AG09309 (cell line): ENCODE results near the gene MAD1L1.
A peak's percentile ranks its signal among the peaks of the same experiment; 100 is the strongest.

ENCODE experiments used
- DNase-seq: peaks from one replicate; pipeline ENCODE4 v3.0.0-alpha.2; 2010; ENCODE audit warnings: low read depth
- H3K4me3 ChIP-seq: 2 replicates; pipeline ENCODE4 v1.5.1; 2011; ENCODE audit warnings: mild to moderate bottlenecking, low read depth, low read length, moderate library complexity; ENCODE audit not compliant: control insufficient read depth
- TF ChIP-seq, protein P1 (sequence below): IDR thresholded peaks from 2 replicates; pipeline ENCODE4 v1.5.1; 2011; ENCODE audit warnings: mild to moderate bottlenecking, low read depth, low read length, inconsistent platforms; ENCODE audit not compliant: insufficient read depth, control insufficient read depth; ENCODE audit errors: missing control alignments

Gene MAD1L1

DNA sequence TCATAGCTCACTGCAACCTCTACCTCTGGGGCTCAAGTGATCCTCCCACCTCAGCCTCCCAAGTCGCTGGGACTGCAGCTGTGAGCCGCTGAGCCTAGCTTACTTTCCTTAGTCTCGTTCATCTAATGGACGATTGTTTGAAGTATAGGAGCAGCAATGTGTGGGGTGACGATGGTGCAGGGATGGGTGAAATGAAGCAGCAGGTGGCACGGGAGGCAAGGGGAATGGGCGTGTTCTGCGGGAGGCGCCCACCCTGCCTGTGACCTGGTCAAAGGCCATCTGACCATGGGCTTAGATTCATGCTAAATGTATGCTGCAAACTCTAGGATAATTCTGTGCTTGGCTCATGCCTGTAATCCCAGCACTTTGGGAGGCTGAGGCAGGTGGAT, 210.7 kb downstream of the MAD1L1 start:
- H3K4me3 ChIP-seq: no peak overlapping the region
- TF ChIP-seq, protein P1, sequence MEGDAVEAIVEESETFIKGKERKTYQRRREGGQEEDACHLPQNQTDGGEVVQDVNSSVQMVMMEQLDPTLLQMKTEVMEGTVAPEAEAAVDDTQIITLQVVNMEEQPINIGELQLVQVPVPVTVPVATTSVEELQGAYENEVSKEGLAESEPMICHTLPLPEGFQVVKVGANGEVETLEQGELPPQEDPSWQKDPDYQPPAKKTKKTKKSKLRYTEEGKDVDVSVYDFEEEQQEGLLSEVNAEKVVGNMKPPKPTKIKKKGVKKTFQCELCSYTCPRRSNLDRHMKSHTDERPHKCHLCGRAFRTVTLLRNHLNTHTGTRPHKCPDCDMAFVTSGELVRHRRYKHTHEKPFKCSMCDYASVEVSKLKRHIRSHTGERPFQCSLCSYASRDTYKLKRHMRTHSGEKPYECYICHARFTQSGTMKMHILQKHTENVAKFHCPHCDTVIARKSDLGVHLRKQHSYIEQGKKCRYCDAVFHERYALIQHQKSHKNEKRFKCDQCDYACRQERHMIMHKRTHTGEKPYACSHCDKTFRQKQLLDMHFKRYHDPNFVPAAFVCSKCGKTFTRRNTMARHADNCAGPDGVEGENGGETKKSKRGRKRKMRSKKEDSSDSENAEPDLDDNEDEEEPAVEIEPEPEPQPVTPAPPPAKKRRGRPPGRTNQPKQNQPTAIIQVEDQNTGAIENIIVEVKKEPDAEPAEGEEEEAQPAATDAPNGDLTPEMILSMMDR: no peak
- no peak for DNase-seq

DNA sequence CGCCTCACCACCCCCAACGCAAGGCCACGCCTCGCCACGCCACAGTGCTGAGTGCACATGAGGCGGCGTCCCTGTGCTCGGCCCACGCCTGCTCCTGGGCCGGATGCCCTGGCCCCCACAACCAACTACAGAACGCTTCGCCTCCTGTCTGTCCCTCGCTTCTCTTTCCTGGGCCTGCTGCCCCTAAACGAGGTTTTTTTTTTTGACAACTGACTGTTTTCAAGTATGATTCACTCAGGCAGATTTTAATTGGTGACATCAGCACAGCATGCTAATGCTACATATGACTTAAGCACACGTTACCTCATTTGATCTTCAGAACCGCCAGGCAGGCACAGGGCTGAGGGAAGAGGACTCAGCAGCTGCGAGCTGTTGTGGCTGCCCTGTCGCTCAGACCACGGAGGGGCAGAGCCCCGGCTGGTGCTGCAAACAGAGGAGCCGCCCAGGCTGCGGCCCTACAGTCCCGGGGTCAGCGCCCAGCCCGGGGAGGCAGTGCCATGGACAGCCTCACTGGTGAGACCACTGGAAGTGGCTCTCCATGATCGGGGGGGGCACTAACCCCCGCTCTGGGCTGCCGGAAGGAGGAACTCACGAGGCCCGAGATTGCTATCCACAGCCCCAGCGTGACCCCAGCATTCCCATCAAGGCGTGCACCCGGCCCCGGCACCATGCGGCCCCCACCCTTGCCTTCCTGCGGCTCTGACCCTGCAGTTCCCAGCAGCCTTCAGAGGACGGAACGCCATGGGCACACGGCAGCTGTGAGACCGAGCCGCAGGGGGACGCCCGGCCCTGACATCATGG, 212.8 kb downstream of the MAD1L1 start:
- TF ChIP-seq, protein P1: no peak
- H3K4me3 ChIP-seq: no peak overlapping the region
- peak; percentile 84 for DNase-seq

DNA sequence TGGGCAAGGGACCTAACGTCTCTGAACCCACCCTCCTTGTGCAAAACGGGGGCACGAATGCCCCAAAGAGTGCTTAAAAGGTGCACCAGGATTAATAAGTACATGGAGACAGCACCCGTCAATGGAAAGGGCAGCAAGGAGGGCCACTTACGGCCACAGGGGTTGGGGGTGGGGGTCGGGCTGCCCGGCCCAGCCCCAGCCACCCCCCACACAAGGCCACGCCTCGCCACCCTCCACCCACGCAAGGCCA, 213.4 kb downstream of the MAD1L1 start:
- no peak for DNase-seq
- H3K4me3 ChIP-seq: no peak overlapping the region
- TF ChIP-seq, protein P1: no peak

DNA sequence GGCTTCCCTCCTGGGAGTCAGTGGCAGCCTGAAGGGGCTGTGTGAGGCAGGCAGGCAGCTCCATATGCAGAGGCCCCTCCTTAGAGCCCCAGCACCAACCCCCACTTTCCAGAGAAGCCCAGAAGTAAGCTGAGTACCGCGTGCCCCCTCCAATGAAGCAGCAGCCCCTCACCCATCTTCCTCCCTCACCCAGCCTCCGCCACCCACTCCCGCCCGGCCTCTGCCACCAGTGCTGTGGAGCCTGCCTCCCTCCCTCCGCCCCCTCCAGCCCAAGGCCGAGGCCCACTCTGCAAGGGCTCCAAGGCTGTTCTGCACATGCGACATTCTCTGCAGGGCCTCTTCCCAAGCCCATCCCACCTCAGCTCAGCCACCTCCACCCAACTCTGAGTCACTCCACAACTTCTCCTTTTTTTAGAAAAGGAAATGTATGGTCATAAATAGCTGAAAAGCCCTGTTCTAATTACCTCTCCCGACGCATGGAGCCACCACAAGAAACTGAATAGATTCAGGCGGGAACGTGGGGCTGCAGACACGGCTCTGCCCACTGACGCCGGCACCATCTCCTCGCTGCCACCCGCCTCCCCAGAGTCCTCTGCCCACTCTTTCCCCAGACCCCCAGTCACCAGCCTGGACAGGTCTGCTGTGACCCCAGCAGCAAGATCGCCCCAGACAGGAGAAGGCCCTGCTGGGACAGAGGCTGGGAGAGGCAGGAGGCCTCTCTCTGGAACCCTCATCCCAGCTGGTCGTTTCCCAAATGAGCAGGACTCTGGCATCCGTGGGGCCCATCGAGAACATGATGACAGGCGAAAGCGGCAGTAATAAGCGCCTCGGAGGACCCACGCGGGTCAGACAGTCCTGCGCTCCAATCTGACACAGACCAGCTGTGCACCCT, 213.9 kb downstream of the MAD1L1 start:
- H3K4me3 ChIP-seq: peak overlapping the region; percentile 14
- DNase-seq: peak; percentile 32

DNA sequence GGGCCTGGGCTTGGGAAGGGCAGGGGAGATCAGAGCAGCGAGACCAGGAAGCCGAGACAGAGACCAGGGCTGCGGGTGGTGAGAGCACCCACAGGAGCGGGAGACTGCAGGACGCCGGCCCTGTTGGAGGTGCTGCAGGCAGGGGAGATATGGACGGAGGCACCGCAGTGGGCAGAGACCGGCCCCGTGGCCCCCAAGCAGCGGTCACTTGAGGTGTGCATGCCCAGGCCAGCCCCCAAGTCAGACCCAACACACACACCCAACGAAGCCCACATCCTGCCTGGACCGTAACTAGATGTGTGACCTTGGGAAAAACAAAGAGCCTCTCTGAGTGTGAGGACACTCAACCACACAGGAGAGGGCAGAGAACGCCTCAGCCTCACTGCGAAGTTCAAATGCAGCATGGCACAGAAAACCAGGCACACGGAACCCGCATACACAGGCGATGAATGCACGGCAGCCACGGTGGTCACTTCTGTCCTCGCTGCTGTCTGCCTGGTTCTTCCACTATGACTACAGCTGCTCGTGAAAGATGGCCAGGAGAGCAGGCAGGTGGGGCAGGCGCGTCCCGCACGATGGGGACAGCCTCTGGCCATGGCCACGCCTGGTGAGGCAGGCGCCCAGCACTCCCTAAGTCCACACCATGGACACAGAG, 214.7 kb downstream of the MAD1L1 start:
- no peak overlapping the region for H3K4me3 ChIP-seq
- TF ChIP-seq, protein P1: no peak
- no peak for DNase-seq

More for the DNA sequence above, 213.9 kb downstream of the MAD1L1 start:
- TF ChIP-seq, protein P1: no peak

DNA sequence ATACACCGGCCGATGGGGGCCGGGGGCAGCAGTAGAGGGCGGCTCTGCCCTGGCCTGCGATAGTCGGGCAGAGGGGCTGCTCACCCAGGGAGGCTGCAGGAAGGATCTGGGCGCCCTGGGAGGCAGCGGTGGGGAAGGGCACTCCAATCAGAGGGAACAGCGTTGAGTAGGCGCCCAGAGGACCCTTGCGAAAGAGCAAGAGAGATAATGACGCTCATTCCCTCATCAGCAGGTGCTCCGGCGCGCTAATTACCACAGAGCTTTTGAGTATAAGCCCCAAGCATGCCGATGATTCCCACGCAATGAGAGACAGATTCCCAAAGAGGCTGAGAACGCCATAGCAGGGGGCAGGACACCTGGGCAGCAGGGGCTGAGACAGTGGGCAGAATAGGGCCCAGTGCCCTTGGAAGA, 215.3 kb downstream of the MAD1L1 start:
- H3K4me3 ChIP-seq: no peak overlapping the region
- DNase-seq: no peak
- TF ChIP-seq, protein P1: no peak
